ENCODE measurements around the gene PCDHGA8.

DNA sequence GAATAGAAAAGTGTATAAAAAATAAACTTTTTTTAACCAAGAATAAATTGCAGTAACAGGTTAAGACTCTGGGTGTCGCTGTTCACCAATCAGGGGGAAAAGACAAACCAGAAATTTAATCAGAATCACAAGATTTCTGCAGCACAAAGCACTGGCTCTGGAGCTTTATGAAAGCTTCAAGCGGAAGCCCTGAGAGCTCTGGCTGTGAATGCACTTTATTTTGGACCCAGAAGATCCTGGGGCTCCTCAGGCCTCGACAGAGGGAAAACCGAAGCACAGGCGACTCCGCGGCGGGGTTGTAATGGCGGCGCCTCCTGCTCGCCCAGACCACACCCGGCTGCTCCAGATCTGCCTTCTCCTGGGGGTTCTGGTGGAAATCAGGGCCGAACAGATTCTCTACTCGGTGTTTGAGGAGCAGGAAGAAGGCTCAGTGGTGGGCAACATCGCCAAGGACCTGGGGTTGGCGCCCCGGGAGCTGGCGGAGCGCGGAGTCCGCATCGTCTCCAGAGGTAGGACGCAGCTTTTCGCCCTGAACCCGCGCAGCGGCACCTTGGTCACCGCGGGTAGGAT is 37.4 kb upstream of the PCDHGA8 start, which contains the start of gene PCDHGA4:
- TF ChIP-seq TAF1 (IDR thresholded peaks at IDR 0.05; ENCODE audit: low read depth, low read length) = no peak
- no peak for TF ChIP-seq POLR2AphosphoS5 (IDR thresholded peaks at IDR 0.05; ENCODE audit: low read depth, low read length)
- no peak for TF ChIP-seq POLR2A (IDR thresholded peaks at IDR 0.05; ENCODE audit: low read depth, low read length)
- no peak for TF ChIP-seq PAX5 (IDR thresholded peaks at IDR 0.05; ENCODE audit: insufficient read depth, low read length, severe bottlenecking)
- no peak for TF ChIP-seq SPI1 (IDR thresholded peaks at IDR 0.05; ENCODE audit: low read depth, low read length)
- no peak for TF ChIP-seq POU2F2 (IDR thresholded peaks at IDR 0.05; ENCODE audit: low read depth, low read length)
